HCEC 1CT (cell line): ENCODE data around the gene MAP7D2.
A peak's percentile ranks its signal among the peaks of the same experiment; 100 is the strongest.

ENCODE experiments used
- DNase-seq: peaks from one replicate; pipeline ENCODE4 v3.0.0-alpha.2; 2017

The MAP7D2 gene

GRCh38 chrX:20112022-20112774 lies 4.5 kb downstream of the MAP7D2 start:
- no peak for DNase-seq

DNA sequence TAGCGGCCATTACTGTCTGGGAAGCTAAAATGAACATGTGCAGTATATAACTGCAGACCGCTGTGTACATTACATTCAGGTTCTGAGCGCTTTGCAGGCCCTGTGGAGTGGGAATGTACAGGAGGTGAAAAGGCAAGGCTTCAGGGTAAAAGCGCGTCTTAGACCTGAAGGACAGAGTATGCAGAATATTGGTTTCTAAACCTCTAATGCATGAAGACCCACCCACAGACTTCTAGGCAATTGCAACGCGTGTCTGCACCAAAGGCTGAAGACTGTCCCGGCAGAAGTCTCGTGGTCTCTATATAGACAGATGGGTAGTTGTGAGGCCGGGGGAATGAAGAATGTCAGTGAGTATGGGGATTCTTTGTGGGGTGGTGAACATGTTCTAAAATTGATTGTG lies 5.4 kb downstream of the MAP7D2 start:
- DNase-seq = no peak

DNA sequence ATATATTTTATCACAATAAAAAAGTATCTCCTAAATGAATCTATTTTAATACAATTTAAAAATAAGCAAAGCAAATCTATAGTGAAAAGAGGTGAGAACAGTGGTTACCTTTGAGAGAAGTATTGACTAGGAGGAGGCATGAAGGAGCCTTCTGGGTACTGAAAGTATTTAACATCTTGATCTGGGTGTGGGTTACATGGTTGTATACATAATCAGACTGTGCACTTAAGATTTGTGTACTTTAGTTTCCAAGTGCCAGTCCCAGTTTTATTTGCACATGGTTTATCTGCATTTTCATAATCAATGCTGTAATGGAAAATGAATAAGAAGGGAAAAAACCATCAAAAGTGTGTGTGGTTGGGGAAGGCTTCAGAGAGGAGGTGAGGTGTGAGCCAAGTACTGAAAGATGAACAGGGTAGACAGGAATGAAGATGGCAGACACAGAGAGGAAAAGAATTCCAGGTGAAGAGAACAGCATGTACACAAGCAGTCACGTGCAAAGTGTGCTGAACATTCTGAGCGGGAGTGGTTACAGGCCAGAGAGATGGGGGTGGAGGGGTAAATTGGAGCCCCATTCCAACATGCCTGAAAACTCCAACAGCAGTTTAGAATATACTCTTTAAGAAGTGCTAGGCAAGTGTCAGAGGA lies 14.6 kb downstream of the MAP7D2 start:
- no peak for DNase-seq

DNA sequence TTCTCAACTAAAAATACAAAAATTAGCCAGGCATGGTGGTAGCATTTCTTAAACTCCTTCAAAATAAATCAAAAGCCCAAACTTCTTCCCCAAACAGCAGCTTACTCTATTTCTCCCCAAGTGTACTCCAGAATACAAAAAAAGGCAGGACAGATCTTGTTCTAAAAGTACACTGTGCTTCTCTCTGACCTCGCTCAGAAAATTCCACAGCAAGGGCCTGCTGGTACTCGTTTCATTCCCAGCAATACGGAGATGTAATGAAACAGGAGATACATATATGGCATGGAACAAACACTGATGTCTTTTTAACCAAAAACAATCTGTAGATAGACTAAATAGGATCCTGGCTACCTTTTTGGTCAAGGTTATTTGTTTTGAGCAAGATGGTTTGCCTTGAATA lies 25.2 kb downstream of the MAP7D2 start:
- no peak for DNase-seq

DNA sequence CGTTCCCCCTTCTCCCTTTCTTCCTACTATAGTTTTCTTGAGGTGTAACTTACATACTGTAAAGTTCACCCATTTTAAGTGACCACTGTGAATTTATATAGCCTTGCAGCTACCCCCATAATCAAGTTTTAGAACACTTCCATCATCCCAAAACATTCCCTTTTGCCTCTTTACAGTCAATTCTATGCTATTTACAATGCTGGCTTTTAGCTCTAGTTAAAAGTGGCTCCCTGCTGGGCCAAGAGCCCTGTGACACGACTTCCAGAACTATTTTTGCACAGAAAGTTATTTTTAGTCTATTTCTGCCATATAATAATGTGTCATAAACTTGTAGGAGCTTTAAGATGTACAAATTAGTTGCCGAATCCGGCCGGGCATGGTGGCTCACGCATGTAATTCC lies 26.9 kb downstream of the MAP7D2 start:
- no peak for DNase-seq

GRCh38 chrX:20080277-20080676 lies 36.4 kb downstream of the MAP7D2 start:
- DNase-seq = no peak

- no peak for DNase-seq
Observed at GRCh38 chrX:20071511-20072079, 45.1 kb downstream of the MAP7D2 start.

- DNase-seq = peak; percentile 79
Observed at GRCh38 chrX:20067709-20068561, 48.8 kb downstream of the MAP7D2 start.

DNA sequence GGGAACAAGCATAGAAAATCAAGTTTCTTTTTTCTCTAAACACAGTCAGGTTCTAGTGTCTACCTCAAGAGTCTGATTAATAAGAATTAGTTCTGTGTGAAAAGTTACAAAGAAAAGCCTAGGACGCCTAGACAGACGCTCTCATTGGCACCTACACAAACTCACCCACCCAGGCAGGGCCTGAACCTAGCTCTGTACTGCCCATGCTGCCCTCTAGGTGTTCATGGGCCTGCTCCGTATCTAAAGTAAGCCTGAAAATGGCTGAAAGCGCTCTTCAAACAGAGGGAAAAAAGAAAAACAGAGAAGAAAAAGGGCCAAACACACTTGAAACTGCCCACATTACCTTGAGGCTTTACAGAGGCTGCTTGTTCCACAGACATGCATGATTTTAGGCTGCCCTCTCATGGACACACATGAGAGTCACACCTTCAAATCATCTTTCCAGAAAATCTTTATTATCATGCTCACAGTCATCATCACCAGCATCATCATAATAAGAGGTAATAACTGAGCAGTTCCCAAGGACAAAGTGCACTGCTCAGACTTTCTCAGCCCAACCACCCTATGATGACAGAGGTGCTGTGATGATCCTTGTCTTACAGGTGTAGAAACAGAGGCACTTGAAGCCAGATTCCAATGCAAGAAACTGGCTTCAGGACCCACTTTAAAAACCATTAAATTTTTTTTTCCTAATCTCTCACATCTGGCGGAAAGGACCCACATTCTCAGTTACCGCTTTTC lies 49.6 kb downstream of the MAP7D2 start:
- peak; percentile 60 for DNase-seq

DNA sequence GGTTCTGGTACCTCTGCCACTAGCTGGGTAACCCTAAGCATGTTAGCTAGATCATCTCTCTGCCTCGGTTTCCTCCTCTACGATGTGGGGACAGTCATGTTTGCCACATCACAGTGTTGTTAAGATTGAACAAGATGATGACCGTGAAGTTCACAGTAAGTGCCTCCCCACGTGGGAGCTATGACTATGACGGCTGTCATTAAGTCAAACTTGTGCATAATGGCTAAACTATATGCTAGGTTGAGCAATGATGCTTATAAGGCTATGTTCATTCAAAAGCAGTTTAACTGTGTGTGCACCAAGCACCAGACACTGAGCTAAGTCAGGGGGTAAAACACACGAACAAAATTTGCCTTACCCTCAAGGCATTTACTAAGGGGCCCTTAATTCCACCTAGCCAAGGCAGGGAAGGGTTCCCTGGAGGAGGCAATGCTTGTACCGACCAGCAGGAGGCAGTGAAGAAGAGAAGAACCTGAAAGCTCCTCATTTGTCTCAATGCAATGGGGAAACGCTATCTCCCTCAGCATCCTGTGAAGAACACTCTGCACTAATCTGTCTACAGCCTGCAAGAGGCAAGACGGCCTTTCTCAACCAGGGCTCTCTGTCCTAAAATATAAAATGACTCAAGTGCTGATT lies 52.9 kb downstream of the MAP7D2 start:
- peak; percentile 36 for DNase-seq

DNA sequence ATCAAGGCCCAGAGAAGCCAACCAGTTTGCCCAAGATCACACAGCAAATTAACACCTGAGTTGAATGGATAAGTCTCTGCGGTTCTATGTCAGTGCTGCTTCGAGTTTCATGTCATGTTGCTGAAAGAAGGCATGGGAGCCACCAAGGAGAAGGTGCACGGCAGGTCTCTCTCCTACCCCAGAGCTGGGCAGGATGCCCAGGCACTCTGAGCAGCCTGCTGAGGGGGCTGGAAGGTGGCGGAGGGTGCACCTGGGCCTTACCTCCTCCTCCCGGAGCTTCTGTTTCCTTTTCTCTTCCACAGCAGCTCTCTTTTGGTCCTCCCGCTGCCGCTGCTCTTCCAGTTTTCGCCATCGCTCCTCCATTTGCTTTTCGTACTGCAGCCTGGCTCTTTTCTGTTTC lies 53.6 kb downstream of the MAP7D2 start:
- DNase-seq = no peak

- peak; percentile 58 for DNase-seq
Observed at GRCh38 chrX:20061855-20062254, 54.9 kb downstream of the MAP7D2 start.

DNA sequence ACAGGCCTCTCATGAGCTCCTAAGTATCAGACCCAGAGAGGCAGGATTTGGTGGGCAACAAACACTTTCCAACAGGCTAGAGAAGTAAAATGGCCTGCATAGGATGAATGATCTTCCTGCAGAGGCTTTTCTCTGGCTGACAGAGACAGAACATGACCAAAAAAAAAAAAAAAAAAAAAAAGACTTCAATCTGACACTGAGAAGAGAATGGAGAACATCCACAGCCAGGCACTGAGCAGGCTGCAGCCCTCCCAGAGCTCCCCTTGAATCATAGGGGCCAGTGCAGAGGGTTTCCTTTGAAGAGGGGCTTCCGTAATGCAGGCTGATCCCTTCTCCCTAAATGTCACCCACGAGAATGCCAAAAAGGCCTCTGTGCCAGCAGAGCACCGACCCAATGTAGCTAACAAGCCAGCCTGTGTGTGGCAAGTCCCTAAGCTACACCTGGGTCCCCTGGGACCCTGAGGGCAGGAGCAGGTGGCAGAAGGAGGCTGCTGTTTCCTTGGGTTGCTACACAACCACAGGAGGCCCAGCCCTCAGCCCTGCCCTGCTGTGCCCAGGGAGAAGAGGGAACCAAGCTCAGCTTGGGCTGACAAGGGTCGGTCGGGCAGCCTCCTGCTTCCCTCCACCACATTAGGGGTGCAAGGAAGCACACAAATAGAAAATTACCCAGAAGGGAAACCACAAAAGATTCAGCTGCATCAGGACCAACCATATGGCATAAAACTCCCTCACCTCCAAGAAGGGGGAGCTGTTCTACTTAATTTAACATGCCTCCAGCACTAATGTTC lies 55.6 kb downstream of the MAP7D2 start:
- no peak for DNase-seq

DNA sequence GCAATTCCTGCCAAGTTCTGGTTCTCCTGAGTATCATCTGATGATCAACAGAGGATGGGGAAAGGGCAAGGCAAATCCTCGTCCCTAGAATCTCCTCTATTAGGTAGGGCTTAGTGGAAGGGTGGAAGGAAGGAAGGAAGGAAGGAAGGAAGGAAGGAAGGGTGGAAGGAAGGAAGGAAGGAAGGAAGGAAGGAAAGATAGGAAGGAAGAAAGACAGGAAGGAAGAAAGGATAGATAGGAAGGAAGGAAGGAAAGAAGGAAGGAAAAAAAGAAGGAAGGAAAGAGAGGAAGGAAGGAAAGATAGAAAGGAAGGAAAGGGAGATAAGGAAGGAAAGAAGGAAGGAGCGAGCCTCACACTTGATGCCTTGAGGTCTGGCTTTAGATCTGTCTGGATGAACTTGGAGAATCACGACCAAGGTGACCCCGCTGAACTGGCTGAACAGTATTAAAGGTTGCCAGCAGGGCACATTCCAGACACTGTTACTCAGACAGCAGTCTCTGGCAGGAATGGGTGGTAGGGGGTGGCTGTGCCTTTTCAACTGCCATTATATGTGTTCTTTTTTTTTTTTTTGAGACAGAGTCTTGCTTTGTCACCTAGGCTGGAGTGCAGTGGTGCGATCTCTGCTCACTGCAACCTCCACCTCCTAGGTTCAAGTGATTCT lies 57.1 kb downstream of the MAP7D2 start:
- no peak for DNase-seq

GRCh38 chrX:20057479-20057878 lies 59.2 kb downstream of the MAP7D2 start:
- no peak for DNase-seq

- no peak for DNase-seq
Observed at GRCh38 chrX:20056704-20057103, 60.0 kb downstream of the MAP7D2 start.

DNA sequence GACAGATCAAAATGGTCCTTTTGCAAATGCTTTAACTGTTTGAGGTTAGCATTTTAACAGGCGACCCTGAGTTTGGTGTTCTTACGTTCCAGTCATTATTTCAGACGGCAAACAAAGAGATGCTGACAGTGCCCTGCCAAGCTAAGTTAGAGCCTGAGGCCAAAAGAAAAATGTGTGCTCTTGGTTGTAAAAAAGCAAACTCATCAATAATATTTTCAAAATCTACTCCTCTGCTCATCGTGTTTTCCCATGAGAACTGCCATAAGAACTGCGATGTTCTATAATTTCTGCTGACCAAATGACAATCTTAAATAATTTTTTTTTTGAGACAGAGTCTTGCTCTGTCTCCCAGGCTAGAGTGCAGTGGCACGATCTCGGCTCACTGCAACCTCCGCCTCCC lies 63.2 kb downstream of the MAP7D2 start:
- no peak for DNase-seq

DNA sequence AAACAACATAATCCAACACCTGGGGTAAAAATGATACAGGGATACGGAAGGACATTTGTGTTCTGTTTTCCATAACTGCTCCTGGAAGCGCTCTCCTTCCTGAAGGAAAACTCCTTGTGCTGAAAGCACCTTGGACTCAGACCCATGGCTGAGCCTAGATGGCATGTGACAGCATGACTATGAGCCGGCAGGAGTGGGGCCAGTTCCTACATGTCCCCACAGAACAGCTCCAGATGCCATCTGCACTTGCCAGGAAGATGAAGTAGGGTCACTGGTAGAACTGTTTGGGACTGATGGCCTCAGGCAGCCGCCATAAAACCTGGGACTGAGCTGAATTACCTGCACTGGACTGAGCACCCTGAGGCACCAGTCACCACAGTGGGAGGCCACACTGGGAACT lies 69.8 kb downstream of the MAP7D2 start:
- no peak for DNase-seq

GRCh38 chrX:20046223-20046622 lies 70.5 kb downstream of the MAP7D2 start:
- no peak for DNase-seq

GRCh38 chrX:20042221-20042620 lies 74.5 kb downstream of the MAP7D2 start:
- no peak for DNase-seq

DNA sequence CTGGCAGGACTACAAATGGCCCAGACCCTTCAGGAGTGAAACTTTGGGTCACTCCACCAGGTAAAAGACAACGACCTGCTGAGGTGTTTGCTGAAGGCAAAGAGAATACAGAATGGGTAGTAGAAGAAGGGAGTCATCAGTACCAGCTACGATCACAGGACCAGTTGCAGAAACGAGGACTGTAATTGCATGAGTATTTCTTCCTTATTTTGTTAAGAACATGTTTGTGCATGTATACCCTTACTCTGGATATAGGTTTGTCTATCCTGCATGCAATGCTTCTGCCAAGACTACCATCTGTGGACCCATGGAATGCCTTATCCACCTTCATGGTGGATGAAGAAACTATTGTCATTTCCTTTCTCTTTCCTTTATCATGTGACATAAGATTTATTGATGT lies 77.7 kb downstream of the MAP7D2 start:
- no peak for DNase-seq
